HG02840 (cell line): ENCODE measurements around the gene GABBR2.

ENCODE experiments used
- ATAC-seq: cut with Tn5 transposase; IDR thresholded peaks from one replicate; pipeline ENCODE4 v1.9.1; 2021; ENCODE audit warnings: mild to moderate bottlenecking, moderate library complexity, moderate number of reproducible peaks; ENCODE audit not compliant: unreplicated experiment, low FRiP score

Gene GABBR2

GRCh38 chr9:98724810-98725530, 16.2 kb upstream of the GABBR2 start:
- no peak for ATAC-seq

GRCh38 chr9:98721643-98722042, 12.9 kb upstream of the GABBR2 start:
- ATAC-seq: no peak

- no peak for ATAC-seq
Measured at GRCh38 chr9:98720402-98720801, 11.7 kb upstream of the GABBR2 start.

GRCh38 chr9:98719055-98719454, 10.3 kb upstream of the GABBR2 start:
- ATAC-seq: no peak

GRCh38 chr9:98714833-98715232, 6.1 kb upstream of the GABBR2 start:
- ATAC-seq: no peak

GRCh38 chr9:98712987-98713386, 4.3 kb upstream of the GABBR2 start:
- no peak for ATAC-seq

- ATAC-seq: no peak
Measured at GRCh38 chr9:98709968-98710965, 1.5 kb upstream of the GABBR2 start.

- ATAC-seq: no peak
Measured at GRCh38 chr9:98708103-98708932, 417 bp downstream of the GABBR2 start.

GRCh38 chr9:98707166-98708102, 1.3 kb downstream of the GABBR2 start:
- no peak for ATAC-seq

- ATAC-seq: no peak
Measured at GRCh38 chr9:98706651-98707165, 2.0 kb downstream of the GABBR2 start.

- no peak for ATAC-seq
Measured at GRCh38 chr9:98702835-98703380, 5.8 kb downstream of the GABBR2 start.

GRCh38 chr9:98702340-98702739, 6.4 kb downstream of the GABBR2 start:
- ATAC-seq: no peak

GRCh38 chr9:98701576-98701975, 7.2 kb downstream of the GABBR2 start:
- no peak for ATAC-seq

- ATAC-seq: no peak
Measured at GRCh38 chr9:98700801-98701200, 7.9 kb downstream of the GABBR2 start.

GRCh38 chr9:98698856-98699255, 9.9 kb downstream of the GABBR2 start:
- ATAC-seq: no peak

- ATAC-seq: no peak
Measured at GRCh38 chr9:98694943-98695342, 13.8 kb downstream of the GABBR2 start.

GRCh38 chr9:98692392-98692791, 16.3 kb downstream of the GABBR2 start:
- ATAC-seq: no peak

GRCh38 chr9:98691890-98692289, 16.8 kb downstream of the GABBR2 start:
- ATAC-seq: no peak

GRCh38 chr9:98690686-98691085, 18.0 kb downstream of the GABBR2 start:
- ATAC-seq: no peak
